Activated CD4-positive, alpha-beta T cell treated with anti-CD3 and anti-CD28 coated beads for 1 hour (primary cell): ENCODE data around the gene ITIH1.
A peak's percentile ranks its signal among the peaks of the same experiment; 100 is the strongest.
"Not testable (repeated sequence)": the region's sequence is repeated elsewhere in the genome, so short reads cannot be mapped to it uniquely, and the experiment has no call there.

ENCODE experiments used
- DNase-seq: peaks from one replicate; pipeline ENCODE4 v3.0.0-alpha.2; 2020

Gene ITIH1

DNA sequence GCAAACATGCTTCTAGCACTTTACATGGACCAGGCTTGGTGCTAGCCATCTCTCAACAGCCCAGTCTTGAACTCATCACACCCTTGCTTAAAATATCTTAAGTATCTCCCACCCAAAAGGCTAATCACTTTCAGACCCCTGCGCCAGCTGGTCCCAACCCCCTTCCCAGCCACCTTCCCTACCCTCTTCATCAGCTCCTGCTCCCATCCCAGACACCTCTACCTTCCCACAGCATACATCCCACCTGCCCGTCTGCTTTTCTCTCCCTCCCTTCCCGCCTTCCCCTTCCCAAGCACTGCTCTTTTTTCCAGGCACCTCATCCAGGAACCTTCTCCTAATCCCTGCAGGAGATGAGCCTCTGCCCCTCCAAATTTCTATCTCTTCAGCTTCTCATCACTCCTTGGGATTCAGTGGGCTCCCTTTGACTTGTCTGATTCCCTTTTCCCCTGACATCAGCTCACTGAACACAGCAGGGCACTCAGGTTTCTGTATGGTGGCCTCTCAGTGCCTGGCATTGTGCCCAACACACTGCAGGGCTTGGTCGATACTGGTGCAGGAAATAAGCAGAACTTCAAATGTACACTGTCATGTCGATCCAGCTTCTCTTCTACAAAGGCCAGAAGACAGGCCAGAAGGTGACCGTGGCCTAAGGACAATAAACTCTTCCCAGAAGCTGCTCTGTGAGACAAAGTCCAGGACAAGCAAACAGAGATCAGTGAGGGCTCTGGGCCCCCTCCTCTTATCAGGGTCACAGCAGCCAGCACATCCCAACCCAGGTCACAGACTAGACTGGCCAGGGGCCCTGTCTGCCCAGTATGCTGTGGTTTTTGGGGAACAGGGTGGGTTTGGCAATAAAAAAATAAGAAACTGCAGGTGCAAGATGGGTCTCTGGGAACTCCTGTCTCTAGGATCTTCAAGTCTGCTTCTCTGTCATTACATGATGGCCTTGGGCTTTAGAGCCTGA lies 2.2 kb upstream of the ITIH1 start:
- DNase-seq = no peak

DNA sequence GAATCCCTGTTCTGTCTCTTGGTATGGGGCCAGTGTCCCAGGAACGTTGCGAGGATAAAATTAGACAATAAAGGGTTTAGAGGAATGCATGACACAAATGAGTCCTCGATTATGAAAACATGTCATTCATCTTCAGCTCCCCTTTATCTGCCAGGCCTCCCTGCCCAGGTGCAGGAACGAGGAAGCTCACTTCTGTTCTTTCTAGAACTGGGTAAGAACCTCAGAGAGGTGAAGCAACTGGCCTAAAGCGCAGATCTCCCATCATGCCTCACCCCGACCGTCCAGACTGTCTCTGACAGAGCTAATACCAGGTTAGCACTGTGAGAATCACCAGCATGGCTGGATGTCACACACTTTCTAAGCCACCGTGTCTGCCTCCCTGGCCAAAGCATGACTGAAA lies 1.5 kb upstream of the ITIH1 start:
- DNase-seq = no peak

DNA sequence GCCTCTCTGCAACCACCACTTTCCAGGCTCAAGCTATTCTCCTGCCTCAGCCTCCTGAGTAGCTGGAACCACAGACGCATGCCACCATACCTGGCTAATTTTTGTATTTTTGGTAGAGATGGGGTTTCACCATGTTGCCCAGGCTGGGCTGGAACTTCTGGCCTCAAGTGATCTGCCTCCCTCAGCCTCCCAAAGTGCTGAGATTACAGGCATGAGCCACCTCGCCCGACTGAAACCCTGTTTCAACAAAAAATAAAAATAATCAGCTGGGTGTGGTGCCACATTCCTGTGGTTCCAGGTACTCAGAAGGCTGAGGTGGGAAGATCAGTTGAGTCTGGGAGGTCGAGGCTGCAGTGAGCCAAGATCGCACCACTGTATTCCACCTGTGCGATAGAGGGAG lies 913 bp upstream of the ITIH1 start:
- not testable (repeated sequence) for DNase-seq

DNA sequence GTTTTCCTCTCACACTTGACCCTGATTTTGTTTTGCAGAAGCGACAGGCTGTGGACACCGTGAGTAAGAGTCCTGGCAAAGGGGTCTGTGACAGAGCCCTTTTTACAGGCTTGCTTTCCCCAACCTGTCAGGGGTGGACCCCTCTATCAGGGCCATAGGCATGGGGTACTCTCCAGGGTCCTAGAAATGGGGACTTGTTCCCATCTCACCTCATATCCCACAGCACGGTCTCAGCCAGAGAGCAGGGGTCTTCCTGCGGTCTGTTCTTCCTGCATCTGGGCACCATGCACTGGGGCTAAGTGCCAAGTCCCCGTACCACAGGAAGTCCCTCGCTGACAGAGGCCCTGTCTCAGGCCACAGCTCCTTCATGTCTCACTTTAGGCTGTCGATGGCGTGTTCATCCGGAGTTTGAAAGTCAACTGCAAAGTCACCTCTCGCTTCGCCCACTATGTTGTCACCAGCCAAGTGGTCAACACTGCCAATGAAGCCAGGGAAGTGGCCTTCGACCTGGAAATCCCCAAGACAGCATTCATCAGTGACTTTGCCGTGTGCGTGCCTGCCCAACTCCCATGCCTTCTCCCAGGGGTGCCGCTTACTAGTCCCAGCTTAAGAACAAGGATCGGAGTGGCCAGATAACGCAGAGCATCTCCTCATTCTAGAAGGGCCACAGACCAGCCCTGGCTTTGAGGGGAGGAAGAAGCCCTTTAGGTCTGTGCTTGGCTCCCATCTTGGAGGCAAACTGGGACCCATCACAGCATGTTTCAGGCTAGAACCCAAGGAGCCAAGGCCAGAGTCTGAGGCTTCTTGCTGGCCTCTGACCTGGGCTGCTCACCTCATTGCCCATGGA lies 783 bp downstream of the ITIH1 start:
- DNase-seq = peak; percentile 6

DNA sequence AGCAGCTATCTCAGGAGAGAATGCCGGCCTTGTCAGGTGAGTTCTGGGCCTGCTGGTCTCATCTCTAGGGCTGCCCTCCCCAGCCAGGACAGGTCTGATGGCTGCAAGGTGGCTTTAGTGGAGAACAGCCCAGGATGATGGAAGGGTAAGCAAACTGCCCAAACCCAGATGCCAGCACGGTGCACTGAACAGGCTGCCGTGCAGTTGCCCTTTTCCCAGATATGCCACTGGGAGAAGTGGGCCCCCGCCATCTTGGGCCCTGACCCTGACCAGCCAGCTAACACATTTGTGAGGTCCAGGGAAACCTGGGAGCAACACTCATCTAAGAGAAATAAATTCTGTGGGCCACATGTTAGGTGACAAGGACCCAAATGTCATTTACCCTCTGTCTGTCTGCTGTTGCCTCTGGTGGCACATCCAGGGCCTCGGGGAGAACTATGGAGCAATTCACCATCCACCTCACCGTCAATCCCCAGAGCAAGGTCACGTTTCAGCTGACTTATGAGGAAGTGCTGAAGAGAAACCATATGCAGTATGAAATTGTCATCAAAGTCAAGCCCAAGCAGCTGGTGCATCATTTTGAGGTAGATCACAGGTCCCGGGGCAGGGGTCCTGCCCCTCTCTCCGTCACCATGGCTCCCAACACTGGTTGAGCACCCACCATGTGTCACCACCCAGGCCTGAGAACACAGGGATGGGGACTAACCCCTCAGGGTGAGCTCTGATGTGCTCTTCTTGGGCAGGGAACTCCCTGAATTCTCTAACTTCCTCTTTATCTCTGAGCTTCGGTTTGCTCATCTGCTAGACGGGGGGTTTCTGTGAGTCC lies 1.8 kb downstream of the ITIH1 start:
- DNase-seq = peak; percentile 3

DNA sequence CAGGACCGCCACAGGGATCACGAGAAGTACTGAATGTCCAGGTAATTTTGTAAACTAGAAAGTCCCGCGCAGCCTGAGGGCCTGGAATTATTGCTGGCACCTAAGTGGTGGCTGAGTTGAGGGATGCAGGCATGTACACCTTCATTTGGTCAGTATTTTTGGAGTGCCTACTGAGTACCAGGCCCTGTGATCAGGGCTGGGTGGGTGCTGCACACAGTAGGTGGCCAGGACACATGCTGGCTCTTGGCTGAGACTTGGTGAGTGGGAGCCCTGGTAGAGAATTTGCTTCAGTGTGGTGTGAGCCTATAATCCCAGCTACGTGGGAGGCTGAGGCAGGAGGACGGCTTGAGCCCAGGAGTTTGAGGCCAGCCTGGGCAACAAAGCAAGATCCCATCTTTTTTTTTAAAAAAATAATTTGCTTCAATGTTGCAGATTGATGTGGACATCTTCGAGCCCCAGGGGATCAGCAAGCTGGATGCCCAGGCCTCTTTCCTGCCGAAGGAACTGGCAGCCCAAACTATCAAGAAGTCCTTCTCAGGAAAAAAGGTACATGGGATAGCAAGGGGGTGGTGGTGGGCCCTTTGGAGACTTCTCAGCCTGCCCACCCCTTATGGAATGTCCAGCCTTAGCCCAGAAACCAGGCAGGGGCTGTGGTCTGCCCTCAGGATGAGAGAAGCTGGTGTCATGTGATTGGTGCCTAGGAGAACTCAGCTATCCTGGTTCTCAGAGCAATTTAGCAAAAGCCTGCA lies 2.6 kb downstream of the ITIH1 start:
- DNase-seq = peak; percentile 0

DNA sequence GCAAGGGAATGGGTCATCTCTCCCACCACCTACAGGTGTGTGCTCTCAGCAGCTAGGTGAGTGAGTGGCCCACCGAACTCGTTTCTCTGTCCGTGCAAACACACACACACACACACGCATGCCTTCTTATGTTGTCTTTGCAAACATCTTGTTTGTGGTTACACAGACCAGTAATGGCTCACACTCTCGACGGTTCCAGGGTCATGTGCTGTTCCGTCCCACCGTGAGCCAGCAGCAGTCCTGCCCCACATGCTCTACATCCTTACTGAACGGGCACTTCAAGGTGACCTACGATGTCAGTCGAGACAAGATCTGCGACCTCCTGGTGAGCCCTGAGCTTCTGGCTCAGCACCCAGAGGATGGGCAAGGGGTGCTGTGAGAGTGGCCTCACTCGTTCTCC lies 4.3 kb downstream of the ITIH1 start:
- no peak for DNase-seq

DNA sequence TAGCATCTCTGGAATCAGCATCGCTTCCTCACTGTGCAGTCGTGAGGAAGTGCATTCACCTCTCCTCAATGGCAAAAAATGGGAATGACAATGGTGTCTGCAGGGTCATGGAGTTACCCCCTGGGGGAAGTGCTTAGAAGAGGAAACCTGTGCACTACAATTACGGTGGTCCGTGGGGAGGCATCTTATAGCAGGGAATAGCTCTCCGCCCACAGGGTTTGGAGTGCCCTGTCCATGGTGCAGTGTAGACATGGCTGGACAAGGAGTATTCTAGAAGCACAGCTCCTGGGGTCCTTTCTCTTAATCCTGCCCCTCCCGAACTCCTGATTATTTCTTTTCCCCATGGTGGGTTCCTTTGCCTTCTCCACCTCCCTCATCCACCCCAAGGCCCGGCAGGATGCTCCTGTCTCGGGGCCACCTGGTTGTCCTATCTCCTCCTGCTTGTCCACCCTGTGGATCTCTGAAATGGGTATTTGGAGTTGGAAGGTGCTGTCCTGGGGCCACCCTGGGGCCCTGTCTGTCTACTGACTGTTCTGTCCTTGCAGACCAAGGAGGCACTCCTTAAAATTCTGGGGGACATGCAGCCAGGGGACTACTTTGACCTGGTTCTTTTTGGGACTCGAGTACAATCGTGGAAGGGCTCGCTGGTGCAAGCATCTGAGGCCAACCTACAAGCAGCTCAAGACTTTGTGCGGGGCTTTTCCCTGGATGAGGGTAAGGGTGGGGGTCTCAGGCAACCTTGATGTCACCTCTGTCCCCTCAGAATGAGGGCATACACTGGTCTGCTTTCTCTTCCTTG lies 5.2 kb downstream of the ITIH1 start:
- DNase-seq = no peak

DNA sequence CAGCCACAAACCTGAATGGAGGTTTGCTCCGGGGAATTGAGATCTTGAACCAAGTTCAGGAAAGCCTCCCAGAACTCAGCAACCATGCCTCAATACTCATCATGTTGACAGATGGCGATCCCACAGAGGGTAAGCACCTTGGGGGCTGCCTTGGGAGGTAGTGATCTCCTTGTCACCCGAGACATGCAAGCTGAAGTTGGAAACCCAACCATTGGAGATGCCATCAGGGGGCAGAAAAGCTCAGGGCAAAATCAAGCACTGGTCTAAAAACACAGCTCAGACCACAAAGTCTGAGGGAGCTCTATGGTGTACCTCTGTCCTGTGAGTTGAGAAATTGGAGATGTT lies 5.8 kb downstream of the ITIH1 start:
- no peak for DNase-seq

DNA sequence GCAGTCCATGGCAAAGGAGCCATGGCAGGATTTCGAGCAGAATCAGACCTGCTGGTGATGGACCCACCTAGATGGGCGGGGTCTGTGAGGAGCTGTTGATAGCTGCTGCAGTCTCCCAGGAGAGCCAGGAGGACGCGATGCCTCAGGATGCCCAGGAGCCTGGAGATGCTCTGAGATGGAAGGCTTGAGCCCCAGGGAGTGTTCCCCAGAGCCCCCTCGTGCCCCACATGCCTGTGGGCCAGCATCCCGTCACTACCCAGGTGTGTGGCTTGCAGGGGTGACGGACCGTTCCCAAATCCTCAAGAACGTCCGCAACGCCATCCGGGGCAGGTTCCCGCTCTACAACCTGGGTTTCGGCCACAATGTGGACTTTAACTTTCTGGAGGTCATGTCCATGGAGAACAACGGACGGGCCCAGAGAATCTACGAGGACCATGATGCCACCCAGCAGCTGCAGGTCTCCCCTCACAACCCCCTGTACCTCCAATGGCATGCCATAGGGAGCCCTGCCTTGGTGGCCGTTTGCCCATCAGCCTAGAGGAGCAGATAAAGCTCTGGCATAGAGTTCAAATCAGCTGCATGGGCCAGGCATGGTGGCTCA lies 6.7 kb downstream of the ITIH1 start:
- DNase-seq = no peak

DNA sequence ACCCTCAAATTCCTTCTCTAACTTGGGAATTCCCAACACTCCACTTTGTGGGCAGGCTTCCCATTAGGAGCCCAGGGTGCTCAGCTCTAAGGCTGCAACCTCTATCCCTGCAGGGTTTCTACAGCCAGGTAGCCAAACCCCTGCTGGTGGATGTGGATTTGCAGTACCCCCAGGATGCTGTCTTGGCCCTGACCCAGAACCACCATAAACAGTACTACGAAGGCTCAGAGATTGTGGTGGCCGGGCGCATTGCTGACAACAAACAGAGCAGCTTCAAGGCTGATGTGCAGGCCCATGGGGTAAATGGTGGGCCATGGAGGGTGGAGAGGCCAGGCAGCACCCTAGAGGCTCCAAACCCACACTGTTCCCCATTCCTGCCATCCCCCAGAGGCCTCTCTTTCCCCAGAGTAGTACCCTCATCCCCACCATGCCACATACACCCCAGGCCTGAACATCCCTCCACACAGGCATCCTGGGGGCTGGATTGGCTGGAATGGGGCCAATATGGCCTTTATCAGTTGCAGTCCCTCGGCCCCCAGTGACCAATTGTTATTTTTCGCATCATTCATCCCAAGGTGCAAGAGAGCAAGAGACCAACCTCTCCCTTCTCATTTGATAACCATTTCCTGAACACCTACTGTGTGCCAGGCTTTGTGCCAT lies 7.7 kb downstream of the ITIH1 start:
- DNase-seq = no peak

DNA sequence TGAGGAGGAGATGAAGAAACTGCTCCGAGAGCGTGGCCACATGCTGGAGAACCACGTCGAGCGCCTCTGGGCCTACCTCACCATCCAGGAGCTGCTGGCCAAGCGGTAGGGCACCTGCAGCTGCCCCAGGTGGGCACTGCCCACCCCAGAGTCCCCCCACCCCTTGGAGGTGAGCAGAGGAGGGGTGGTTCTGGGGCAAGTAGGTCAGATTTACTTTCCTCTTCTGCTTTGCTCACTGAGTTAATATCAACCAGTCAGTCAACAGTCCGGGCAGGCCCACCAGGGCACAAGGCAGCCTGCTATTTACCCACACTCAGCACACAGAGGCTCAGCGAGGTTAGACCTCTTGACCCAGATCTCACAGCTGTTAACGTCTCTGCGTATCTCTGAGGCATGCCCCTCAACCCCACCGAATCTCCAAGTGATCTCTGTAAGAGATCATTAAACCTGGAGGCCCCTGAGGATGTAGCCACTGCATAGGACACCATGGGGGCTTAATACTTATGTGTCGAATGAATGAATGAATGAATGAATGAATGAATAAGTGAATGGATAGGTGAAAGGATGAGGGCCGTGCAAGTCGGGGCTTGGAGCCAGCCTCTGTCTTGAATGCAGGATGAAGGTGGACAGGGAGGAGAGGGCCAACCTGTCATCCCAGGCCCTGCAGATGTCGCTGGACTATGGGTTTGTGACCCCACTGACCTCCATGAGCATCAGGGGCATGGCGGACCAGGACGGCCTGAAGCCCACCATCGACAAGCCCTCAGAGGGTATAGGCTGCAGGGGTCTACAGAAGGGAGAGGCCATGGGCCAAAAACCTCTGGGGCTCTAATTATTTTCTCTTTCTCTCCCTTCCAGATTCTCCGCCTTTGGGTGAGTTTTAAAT lies 9.2 kb downstream of the ITIH1 start:
- DNase-seq = no peak

DNA sequence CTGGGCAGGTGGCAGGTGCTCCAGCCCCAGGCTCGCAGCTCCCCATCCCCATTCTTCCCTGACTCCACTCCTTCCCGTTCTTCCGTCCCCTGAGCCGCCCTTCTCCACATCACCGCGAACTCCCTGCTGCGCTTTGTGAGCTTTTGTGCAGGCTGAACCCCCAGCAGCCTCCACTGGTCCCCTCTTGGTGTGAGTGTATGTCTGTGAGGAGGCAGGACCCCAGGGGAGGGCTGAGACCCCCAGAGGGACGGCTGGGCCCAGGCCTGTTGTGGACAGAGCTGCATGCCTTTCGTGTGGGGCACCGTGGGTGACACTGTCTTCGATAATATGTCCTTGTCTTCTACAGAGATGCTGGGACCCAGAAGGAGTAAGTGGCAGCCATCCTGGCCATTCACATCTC lies 9.8 kb downstream of the ITIH1 start:
- no peak for DNase-seq

DNA sequence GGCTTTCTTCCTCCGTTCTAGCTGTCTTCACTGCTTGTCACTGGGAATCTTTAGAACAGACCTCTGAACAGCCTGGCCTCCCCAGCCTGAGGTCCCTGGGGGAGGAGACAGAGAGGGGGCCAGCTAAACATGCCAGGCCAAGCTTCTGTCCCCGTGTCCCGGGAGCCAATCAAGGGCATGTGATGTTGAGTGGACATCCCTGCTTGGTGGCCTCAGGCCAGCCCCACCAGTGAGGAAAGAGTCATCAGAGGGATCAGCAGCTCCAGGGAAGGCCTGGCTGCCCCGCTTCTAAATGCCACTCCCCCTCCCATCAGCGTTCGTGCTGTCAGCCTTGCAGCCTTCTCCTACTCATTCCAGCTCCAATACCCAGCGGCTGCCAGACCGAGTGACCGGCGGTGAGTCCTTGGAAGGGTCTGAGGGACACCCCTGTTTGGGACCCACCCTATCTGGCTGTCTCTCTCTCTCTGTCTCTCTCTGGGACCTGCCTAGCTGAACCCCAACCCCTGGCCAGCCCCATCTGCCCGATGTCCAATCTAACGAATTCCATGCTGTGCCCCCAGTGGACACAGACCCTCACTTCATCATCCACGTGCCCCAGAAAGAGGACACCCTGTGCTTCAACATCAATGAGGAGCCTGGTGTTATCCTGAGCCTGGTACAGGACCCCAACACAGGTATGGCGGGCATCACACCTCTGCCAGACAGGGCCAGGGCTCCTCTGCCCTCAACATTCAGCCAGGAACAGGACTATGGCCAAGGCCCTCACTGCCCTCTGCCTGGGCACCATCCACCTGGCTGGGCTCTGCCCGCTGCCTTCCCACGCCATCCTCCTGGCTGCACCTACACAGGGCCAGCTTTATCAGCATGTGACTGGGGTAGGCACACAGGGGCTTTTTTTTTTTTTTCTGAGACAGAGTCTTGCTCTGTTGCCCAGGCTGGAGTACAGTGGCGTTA lies 10.6 kb downstream of the ITIH1 start:
- DNase-seq = no peak

DNA sequence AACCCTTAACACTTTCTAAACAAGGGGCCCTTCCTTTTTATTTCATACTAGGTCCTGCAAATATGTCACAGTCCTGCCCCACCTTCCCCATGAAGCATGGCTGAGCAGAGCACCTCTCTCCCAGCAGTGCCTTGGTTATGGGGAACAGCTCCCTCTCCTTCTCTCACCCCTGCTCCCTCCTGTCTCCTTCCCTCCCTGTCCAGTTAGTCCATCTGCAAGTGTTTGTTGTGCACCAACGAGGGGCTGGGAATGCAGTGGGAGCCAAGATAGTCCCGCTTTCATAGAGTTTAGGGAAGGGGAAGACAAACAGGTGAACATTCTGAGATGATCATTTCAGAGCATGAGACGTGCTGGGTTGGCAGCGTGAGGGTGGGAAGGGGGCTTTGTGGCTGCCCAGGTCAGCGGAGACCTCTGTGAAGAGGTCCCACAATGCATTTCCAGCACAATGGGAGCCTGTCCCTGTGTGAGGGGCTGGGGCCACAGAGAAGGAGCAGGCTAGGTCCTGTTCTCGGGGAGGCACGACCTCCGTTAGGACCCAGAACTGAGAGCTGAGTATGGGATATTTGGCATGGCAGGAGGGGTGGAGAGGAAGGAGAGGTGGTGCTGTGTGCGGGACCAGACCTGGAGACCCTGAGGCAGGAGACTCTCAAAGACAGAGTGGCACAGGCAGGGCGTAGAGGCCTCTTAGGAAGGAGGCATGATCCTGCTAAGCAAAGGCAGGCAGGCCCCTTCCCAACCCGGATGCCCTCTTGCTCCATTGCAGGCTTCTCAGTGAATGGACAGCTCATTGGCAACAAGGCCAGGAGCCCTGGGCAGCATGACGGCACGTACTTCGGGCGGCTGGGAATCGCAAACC lies 11.7 kb downstream of the ITIH1 start:
- DNase-seq = no peak

DNA sequence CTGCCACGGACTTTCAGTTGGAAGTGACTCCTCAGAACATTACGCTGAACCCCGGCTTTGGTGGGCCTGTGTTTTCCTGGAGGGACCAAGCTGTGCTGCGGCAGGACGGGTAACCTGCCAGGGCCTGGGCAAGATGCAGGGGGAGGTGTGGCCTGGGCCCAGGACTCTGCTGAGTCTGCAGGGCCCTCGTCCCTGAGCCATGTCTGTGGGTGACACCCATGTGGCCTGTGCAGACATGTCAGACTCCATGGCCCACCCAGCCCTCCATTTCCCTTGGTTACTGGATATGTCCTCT lies 12.3 kb downstream of the ITIH1 start:
- DNase-seq = no peak

DNA sequence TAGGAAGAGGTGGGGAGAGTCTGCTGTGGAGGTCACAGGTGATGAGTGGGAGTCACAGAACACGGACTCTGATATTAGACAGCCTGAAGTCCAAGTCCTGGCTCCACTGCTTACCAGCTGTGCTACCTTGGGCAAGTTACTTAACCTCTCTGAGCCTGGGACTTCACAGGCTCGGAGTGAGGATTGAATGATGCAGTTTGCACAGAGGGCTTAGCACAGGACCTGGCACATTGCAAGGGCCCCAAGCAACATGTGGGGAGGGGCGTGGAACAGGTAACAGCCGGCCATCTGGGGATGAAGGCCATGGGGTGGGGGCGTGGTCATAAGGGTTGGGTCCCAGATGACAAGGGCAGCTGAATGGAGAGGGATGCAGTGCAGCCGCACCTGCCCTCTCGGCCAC lies 12.9 kb downstream of the ITIH1 start:
- no peak for DNase-seq

DNA sequence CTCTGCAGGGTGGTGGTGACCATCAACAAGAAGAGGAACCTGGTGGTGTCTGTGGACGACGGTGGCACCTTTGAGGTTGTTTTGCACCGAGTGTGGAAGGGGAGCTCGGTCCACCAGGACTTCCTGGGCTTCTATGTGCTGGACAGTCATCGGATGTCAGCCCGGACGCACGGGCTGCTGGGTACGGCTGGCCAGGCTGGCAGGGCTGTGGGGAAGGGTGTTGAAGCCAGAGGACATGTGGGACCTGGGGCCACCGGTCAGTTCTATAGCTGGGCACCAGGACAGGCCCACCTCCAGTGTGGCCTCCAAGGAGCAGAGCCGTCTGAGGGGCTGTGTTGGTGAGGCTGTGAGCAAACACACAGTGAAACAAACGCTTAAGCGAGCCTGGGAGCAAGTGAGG lies 13.3 kb downstream of the ITIH1 start:
- no peak for DNase-seq
